ENCODE measurements around the gene UST. TPM values are rescaled to one million over a fixed set of nuclear protein-coding genes. Genes with fewer than 3 reads are reported as not detected.
A peak's percentile ranks its signal among the peaks of the same experiment; 100 is the strongest.

The UST gene
- total RNA-seq, 2 experiments from 2014 or later = 1.9 to 3.7 TPM

DNA sequence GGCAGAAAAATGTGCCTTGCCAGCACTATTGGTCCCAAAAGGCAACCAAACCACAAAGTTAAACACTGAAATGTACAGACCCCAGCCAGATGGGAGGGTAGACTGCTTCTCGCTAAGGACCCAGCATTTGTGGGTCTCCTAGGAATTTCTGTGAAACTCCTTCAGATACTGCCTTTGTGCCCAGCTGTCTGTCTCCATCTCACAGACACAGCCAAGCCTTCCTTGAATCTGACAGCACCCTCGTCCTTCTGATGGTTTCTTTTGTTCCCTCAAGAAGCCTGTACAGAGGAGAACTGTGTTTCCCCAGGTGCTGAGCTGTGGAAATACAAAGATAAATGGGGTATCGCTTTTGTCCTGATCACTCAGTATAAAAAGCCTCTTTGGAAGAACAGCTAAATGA lies 316.6 kb downstream of the UST start:
- DNase-seq (no peak), ATAC-seq (ENCODE audit: poor library complexity) (no peak)
- H3K27ac ChIP-seq (ENCODE audit: low read depth in 1 of 2, low read length in 2 of 2) = no peak overlapping the region
- H3K9me3 ChIP-seq (ENCODE audit: control insufficient read depth in 1 of 2, insufficient read depth in 1 of 2, low read length in 2 of 2) = no peaks in the 10 kb centered on the region
- H3K4me3 ChIP-seq (ENCODE audit: low read length) = no peak overlapping the region
- intact Hi-C loops (cut with DNase I, micrococcal nuclease) = no loop called here
- peaks cover 55% of the 10 kb centered on the region for H3K4me1 Mint-ChIP-seq (ENCODE audit: low read depth)
- peak overlapping the region; percentile 86 for H3K27ac Mint-ChIP-seq
- H3K4me1 ChIP-seq (ENCODE audit: insufficient read depth, low read length) = peaks cover 44% of the 10 kb centered on the region
- no peaks in the 10 kb centered on the region for H3K36me3 ChIP-seq (ENCODE audit: insufficient read depth, low read length)
- H3K27me3 Mint-ChIP-seq = no peaks in the 10 kb centered on the region
- H3K9me3 Mint-ChIP-seq = no peaks in the 10 kb centered on the region
- H3K36me3 Mint-ChIP-seq (ENCODE audit: low read depth) = no peaks in the 10 kb centered on the region
- CTCF ChIA-PET = interaction anchor here (0.8 to 2.3 kb wide), 2 partner anchors 14 to 19 kb away, joined by 3 to 5 read pairs; no protein-coding TSS in a partner anchor
- H3K27me3 ChIP-seq (ENCODE audit: control insufficient read depth in 1 of 2, insufficient read depth in 2 of 2, low read length in 2 of 2) = no peaks in the 10 kb centered on the region
- POLR2A ChIA-PET = interaction anchor here (1.1 to 1.4 kb wide), 2 partner anchors 18 to 35 kb away, joined by 3 read pairs; no protein-coding TSS in a partner anchor
- H3K4me3 Mint-ChIP-seq = no peak overlapping the region
- TF ChIP-seq CTCF (IDR thresholded peaks at IDR 0.05) = no peak

DNA sequence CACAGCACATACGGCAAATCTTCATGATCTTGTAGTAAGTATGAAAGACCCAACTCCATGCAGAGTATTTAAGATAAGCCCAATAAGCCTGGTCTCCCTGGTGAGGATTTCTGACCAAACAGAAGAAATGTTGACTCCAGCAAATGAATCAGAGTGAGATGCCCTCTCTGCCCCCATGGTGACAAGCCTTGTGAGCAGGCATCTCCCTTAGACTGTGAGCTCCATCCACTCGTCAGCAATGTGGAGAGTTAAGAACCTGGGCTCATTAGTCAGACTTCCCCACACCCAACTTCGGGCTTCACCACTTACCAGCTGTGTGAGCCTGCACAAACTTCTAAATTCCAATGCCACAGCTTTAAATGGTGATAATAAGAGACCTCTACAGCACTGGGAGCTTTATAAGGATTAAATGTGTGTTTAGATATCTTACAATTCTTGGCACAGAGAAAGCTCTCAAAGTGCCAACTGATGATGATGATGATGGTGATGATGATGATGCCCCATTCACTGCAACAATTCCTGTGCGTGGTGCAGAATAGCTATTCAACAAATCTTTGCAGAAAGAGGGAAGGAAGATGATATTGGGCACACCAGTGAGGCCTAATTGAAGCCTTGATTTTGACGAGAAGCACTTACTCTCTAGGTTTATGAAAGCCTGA lies 317.3 kb downstream of the UST start:
- CTCF ChIA-PET = interaction anchor here (0.6 to 2.3 kb wide), 2 partner anchors 14 to 18 kb away, joined by 3 to 5 read pairs; no protein-coding TSS in a partner anchor
- Histone ChIP-seq H3K27ac (ENCODE audit: low read depth in 1 of 2, low read length in 2 of 2) (no peak overlapping the region), H3K27me3 (ENCODE audit: control insufficient read depth in 1 of 2, insufficient read depth in 2 of 2, low read length in 2 of 2) (no peaks in the 10 kb centered on the region), H3K4me1 (ENCODE audit: insufficient read depth, low read length) (peaks cover 44% of the 10 kb centered on the region), H3K9me3 (ENCODE audit: control insufficient read depth in 1 of 2, insufficient read depth in 1 of 2, low read length in 2 of 2) (no peaks in the 10 kb centered on the region), H3K4me3 (ENCODE audit: low read length) (no peak overlapping the region), H3K36me3 (ENCODE audit: insufficient read depth, low read length) (no peaks in the 10 kb centered on the region)
- H3K27me3 Mint-ChIP-seq = no peaks in the 10 kb centered on the region
- no peaks in the 10 kb centered on the region for H3K9me3 Mint-ChIP-seq
- H3K36me3 Mint-ChIP-seq (ENCODE audit: low read depth) = no peaks in the 10 kb centered on the region
- H3K27ac Mint-ChIP-seq = peak overlapping the region; percentile 86
- intact Hi-C loops (cut with DNase I, micrococcal nuclease) = no loop called here
- H3K4me1 Mint-ChIP-seq (ENCODE audit: low read depth) = peaks cover 54% of the 10 kb centered on the region
- TF ChIP-seq CTCF (IDR thresholded peaks at IDR 0.05) = no peak
- ATAC-seq (ENCODE audit: poor library complexity) = no peak
- no peak overlapping the region for H3K4me3 Mint-ChIP-seq
- POLR2A ChIA-PET = interaction anchor here (1.1 to 1.4 kb wide), 2 partner anchors 18 to 36 kb away, joined by 3 read pairs; no protein-coding TSS in a partner anchor
- DNase-seq = no peak

DNA sequence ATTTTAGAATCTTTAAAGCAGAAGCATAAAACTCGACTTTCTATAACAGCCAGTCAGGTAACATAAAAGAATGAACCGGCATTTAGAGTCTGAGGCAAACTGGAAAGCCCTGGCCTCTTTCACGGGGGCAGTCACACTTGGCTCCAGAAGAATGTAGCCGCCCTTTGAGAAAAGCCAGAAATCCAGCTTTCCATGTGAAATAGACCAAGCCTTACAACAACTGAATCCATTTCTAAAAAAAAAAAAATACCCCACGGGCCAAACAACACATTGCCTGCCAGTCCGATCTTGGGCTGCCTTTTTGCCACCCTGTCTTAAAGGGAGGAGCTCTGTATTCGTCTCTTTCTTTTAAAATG lies 317.8 kb downstream of the UST start:
- no peak overlapping the region for H3K4me3 Mint-ChIP-seq
- H3K36me3 Mint-ChIP-seq (ENCODE audit: low read depth) = no peaks in the 10 kb centered on the region
- no peak for DNase-seq
- Histone ChIP-seq H3K4me1 (ENCODE audit: insufficient read depth, low read length) (peaks cover 39% of the 10 kb centered on the region), H3K36me3 (ENCODE audit: insufficient read depth, low read length) (no peaks in the 10 kb centered on the region), H3K4me3 (ENCODE audit: low read length) (no peak overlapping the region), H3K9me3 (ENCODE audit: control insufficient read depth in 1 of 2, insufficient read depth in 1 of 2, low read length in 2 of 2) (no peaks in the 10 kb centered on the region), H3K27me3 (ENCODE audit: control insufficient read depth in 1 of 2, insufficient read depth in 2 of 2, low read length in 2 of 2) (no peaks in the 10 kb centered on the region), H3K27ac (ENCODE audit: low read depth in 1 of 2, low read length in 2 of 2) (no peak overlapping the region)
- POLR2A ChIA-PET = interaction anchor here (0.6 to 2.0 kb wide), 4 partner anchors 19 to 348 kb away, joined by 3 to 12 read pairs (median 5); partner anchors contain the start of gene TAB2
- ATAC-seq (ENCODE audit: poor library complexity) = no peak
- no peaks in the 10 kb centered on the region for H3K27me3 Mint-ChIP-seq
- intact Hi-C loops (cut with DNase I, micrococcal nuclease) = loop anchor here in 1 of 2 experiments (5.0 kb wide), 1 partner anchor 32 kb away; no protein-coding TSS in a partner anchor
- CTCF ChIA-PET = interaction anchor here (0.6 to 2.3 kb wide), 2 partner anchors 15 to 17 kb away, joined by 3 to 5 read pairs; no protein-coding TSS in a partner anchor
- TF ChIP-seq CTCF (IDR thresholded peaks at IDR 0.05) = no peak
- peak overlapping the region; percentile 86 for H3K27ac Mint-ChIP-seq
- H3K9me3 Mint-ChIP-seq = no peaks in the 10 kb centered on the region
- H3K4me1 Mint-ChIP-seq (ENCODE audit: low read depth) = peaks cover 49% of the 10 kb centered on the region

Data from CD4-positive, alpha-beta T cell (primary cell).